Measurements from ENCODE around the gene DNAH6. TPM values are rescaled to one million over a fixed set of nuclear protein-coding genes. Genes with fewer than 3 reads are reported as not detected.

DNAH6 gene
- total and polyA plus RNA-seq, 9 of the 15 experiments (the other 6 are each of a cell fraction or from before 2014, with no cell fraction given): 0.01 to 0.04 (median 0.01) TPM; not detected in 5

DNA sequence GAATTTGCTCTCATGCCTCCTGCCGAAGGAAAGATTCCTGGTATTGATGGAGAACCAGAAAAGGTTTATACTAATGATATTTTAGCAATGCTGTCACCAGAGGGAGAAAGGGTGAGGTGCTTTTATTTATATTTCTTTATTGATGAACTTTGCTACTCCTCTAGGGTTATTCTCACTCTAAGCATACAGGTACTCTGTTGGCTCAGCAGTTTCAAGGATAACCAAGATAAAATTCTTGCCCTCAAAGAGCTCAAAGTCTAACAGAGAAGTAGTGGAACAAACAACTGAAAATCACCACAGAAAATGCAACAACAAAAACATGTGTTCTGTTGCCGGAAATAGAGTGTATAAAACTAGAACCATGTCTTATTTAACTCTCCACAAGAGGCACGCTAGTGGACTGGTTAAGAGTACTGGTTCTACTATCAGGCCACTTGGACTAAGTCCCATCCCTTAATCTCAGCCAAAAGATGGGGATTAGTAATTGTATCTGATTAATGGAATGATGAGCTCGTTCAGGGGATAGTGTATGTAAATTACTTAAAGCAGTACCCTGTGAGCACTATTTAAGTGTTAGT, 103.6 kb downstream of the DNAH6 start (continued):
- TF ChIP-seq, protein P1, sequence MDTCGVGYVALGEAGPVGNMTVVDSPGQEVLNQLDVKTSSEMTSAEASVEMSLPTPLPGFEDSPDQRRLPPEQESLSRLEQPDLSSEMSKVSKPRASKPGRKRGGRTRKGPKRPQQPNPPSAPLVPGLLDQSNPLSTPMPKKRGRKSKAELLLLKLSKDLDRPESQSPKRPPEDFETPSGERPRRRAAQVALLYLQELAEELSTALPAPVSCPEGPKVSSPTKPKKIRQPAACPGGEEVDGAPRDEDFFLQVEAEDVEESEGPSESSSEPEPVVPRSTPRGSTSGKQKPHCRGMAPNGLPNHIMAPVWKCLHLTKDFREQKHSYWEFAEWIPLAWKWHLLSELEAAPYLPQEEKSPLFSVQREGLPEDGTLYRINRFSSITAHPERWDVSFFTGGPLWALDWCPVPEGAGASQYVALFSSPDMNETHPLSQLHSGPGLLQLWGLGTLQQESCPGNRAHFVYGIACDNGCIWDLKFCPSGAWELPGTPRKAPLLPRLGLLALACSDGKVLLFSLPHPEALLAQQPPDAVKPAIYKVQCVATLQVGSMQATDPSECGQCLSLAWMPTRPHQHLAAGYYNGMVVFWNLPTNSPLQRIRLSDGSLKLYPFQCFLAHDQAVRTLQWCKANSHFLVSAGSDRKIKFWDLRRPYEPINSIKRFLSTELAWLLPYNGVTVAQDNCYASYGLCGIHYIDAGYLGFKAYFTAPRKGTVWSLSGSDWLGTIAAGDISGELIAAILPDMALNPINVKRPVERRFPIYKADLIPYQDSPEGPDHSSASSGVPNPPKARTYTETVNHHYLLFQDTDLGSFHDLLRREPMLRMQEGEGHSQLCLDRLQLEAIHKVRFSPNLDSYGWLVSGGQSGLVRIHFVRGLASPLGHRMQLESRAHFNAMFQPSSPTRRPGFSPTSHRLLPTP (IDR thresholded peaks at IDR 0.05; ENCODE audit: borderline replicate concordance, extremely low read depth, insufficient read length): no peak
- TF ChIP-seq NELFE (IDR thresholded peaks at IDR 0.05; ENCODE audit: insufficient read depth, insufficient read length): no peak
- no peak for TF ChIP-seq MBD2 (IDR thresholded peaks at IDR 0.05; ENCODE audit: borderline replicate concordance, low read depth)
- TF ChIP-seq MXI1 (IDR thresholded peaks at IDR 0.05; ENCODE audit: low read depth, low read length): no peak
- TF ChIP-seq DPF2 (IDR thresholded peaks at IDR 0.05): no peak
- no peak for TF ChIP-seq ILK (tag; IDR thresholded peaks at IDR 0.05; ENCODE audit: borderline replicate concordance, low read depth)
- no peak for TF ChIP-seq SAP30 (IDR thresholded peaks at IDR 0.05; ENCODE audit: borderline replicate concordance, insufficient read depth, low read depth, low read length, poor library complexity, severe bottlenecking)
- no peak for TF ChIP-seq ELF4 (CRISPR knock-in tag; IDR thresholded peaks at IDR 0.05)

DNA sequence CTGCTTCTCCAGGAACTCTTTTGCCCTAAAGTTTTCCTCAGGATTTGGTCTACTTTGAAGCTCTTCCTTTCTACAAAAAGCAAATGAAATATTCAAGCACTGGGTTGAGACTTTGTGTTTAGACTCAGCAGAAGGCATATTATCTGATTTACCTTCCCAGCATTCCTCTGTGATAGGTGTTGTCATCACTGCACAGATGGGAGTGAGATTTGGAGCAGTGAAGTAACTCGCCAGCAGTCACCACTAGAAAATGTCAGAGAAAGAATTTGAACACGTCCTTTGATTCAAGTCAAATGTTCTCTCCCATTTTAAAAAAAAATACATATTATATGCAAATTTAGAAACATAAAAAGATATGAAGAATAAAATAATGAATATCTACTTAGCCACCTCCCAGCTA, 112.2 kb downstream of the DNAH6 start:
- Histone ChIP-seq H3K36me3 (ENCODE audit: control insufficient read depth, insufficient read depth, low read length) (no peaks in the 10 kb centered on the region), H3K4me3 (no peak overlapping the region), H3K27me3 (ENCODE audit: control insufficient read depth in 2 of 2, insufficient read depth in 2 of 2, low read length in 2 of 2) (no peaks in the 10 kb centered on the region), H3K4me2 (ENCODE audit: insufficient read depth, low read length) (no peak overlapping the region), H3K79me2 (ENCODE audit: control insufficient read depth, insufficient read depth, low read length) (no peaks in the 10 kb centered on the region), H3K9ac (ENCODE audit: insufficient read depth in 1 of 2, low read depth in 2 of 2, low read length in 2 of 2) (no peak overlapping the region), H3K27ac (ENCODE audit: extremely low read depth, low read depth, low read length) (no peak overlapping the region), H4K20me1 (replicated peaks; ENCODE audit: control insufficient read depth, insufficient read depth, low read length) (no peaks in the 10 kb centered on the region), H3K9me3 (replicated peaks; ENCODE audit: control insufficient read depth, insufficient read depth, low read depth, low read length) (no peaks in the 10 kb centered on the region), H3K4me1 (replicated peaks in 1 of 2; ENCODE audit: control insufficient read depth in 2 of 2, insufficient read depth in 2 of 2, low read length in 2 of 2) (no peaks in the 10 kb centered on the region), H3K9me1 (ENCODE audit: control insufficient read depth, insufficient read depth, low read length) (no peaks in the 10 kb centered on the region), H2AFZ (ENCODE audit: low read depth, low read length) (no peak overlapping the region)
- no peak for FAIRE-seq
- no TSS peak for BruUV-seq (replicated peaks)
- no peak for TF ChIP-seq HNRNPK (IDR thresholded peaks at IDR 0.05; ENCODE audit: low read depth, low read length, poor library complexity, severe bottlenecking)
- TF ChIP-seq, protein P2, sequence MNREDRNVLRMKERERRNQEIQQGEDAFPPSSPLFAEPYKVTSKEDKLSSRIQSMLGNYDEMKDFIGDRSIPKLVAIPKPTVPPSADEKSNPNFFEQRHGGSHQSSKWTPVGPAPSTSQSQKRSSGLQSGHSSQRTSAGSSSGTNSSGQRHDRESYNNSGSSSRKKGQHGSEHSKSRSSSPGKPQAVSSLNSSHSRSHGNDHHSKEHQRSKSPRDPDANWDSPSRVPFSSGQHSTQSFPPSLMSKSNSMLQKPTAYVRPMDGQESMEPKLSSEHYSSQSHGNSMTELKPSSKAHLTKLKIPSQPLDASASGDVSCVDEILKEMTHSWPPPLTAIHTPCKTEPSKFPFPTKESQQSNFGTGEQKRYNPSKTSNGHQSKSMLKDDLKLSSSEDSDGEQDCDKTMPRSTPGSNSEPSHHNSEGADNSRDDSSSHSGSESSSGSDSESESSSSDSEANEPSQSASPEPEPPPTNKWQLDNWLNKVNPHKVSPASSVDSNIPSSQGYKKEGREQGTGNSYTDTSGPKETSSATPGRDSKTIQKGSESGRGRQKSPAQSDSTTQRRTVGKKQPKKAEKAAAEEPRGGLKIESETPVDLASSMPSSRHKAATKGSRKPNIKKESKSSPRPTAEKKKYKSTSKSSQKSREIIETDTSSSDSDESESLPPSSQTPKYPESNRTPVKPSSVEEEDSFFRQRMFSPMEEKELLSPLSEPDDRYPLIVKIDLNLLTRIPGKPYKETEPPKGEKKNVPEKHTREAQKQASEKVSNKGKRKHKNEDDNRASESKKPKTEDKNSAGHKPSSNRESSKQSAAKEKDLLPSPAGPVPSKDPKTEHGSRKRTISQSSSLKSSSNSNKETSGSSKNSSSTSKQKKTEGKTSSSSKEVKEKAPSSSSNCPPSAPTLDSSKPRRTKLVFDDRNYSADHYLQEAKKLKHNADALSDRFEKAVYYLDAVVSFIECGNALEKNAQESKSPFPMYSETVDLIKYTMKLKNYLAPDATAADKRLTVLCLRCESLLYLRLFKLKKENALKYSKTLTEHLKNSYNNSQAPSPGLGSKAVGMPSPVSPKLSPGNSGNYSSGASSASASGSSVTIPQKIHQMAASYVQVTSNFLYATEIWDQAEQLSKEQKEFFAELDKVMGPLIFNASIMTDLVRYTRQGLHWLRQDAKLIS (CRISPR knock-in tag; IDR thresholded peaks at IDR 0.05): no peak
- TF ChIP-seq NR4A1 (CRISPR knock-in tag; IDR thresholded peaks at IDR 0.05): no peak
- TF ChIP-seq NR4A1 (tag; IDR thresholded peaks at IDR 0.05): no peak
- ATAC-seq: no peak
- DNase-seq (ENCODE audit: extremely low read depth in 1 of 4, low spot score in 3 of 4): no peak
- in situ Hi-C loops (cut with MboI): no loop called here
- 0% methylated on average over 2 of the region's 2 CpGs for WGBS (ENCODE audit: insufficient coverage, low coverage, missing lambda C conversion rate)
- CTCF ChIA-PET (ENCODE audit: low intra/inter-chr PET ratio): no interaction called here
- intact Hi-C loops (cut with micrococcal nuclease): no loop called here
- POLR2A ChIA-PET: no interaction called here
